PC-9 (cell line): ENCODE measurements around the gene LRRC1. TPM values are rescaled to one million over a fixed set of nuclear protein-coding genes. Genes with fewer than 3 reads are reported as not detected.

Source experiments
- BruUV-seq: library from RNA; stranded (reverse); fragments of 400-500 nt; replicated peaks from 2 replicates; lab custom pipeline; 2021; lab: Mats Ljungman, UMichigan
- CTCF ChIA-PET: fragments of 300-600 bp; sonication (Branson Sonifier 250); formaldehyde crosslinking; loops from one replicate; lab custom pipeline; 2022; ENCODE audit warnings: antibody characterized with exemption; lab: Charles Lee
- POLR2A ChIA-PET: fragments of 300-600 bp; sonication (Branson Sonifier 250); formaldehyde crosslinking; loops from one replicate; lab custom pipeline; 2022; ENCODE audit warnings: antibody characterized with exemption; ENCODE audit not compliant: unreplicated experiment; lab: Charles Lee
- DNase-seq, 2 experiments: peaks; one replicate each; pipeline versions ENCODE4 v3.0.0 to v3.0.0-alpha.2; 2015 to 2022; ENCODE audit warnings: mixed read lengths in 1 of 2
- H2AFZ ChIP-seq: fragments of 200-600 bp; sonication (generic); 2 replicates; pipeline ENCODE4 v1.8.1; 2017; ENCODE audit warnings: antibody characterized with exemption
- H3F3A ChIP-seq: fragments of 200-600 bp; sonication (generic); 2 replicates; pipeline ENCODE4 v1.8.1; 2017; ENCODE audit warnings: antibody characterized with exemption, mild to moderate bottlenecking, low read depth; ENCODE audit not compliant: insufficient read depth
- H3K27ac ChIP-seq: fragments of 200-600 bp; sonication (generic); 2 replicates; pipeline ENCODE4 v1.6.1; 2016; ENCODE audit warnings: mixed run types
- H3K27me3 ChIP-seq: fragments of 200-600 bp; sonication (generic); 2 replicates; pipeline ENCODE4 v1.6.1; 2016; ENCODE audit warnings: low read depth, mixed run types; ENCODE audit not compliant: insufficient read depth
- H3K36me3 ChIP-seq: fragments of 200-600 bp; sonication (generic); 2 replicates; pipeline ENCODE4 v1.6.1; 2016; ENCODE audit warnings: low read depth, mixed run types
- H3K4me1 ChIP-seq: fragments of 200-600 bp; sonication (generic); replicated peaks from 2 replicates; pipeline ENCODE4 v1.6.1; 2016; ENCODE audit warnings: mixed run types; ENCODE audit not compliant: insufficient read depth
- H3K4me2 ChIP-seq: fragments of 200-600 bp; sonication (generic); 2 replicates; pipeline ENCODE4 v1.6.1; 2017; ENCODE audit warnings: mixed run types
- H3K4me3 ChIP-seq: fragments of 200-600 bp; sonication (generic); 2 replicates; pipeline ENCODE4 v1.6.1; 2016; ENCODE audit warnings: mixed run types
- H3K79me2 ChIP-seq: fragments of 200-600 bp; sonication (generic); 2 replicates; pipeline ENCODE4 v1.6.1; 2017; ENCODE audit warnings: low read depth, mixed run types
- H3K9me2 ChIP-seq: fragments of 200-600 bp; sonication (generic); 2 replicates; pipeline ENCODE4 v1.8.1; 2017; ENCODE audit warnings: mild to moderate bottlenecking; ENCODE audit not compliant: insufficient read depth
- H3K9me3 ChIP-seq: fragments of 200-600 bp; sonication (generic); 2 replicates; pipeline ENCODE4 v1.8.1; 2016; ENCODE audit warnings: low read depth; ENCODE audit not compliant: insufficient read depth
- H4K20me1 ChIP-seq: fragments of 200-600 bp; sonication (generic); 2 replicates; pipeline ENCODE4 v1.8.1; 2017; ENCODE audit not compliant: insufficient read depth
- CTCF ChIP-seq: fragments of 200-600 bp; sonication (generic); conservative IDR thresholded peaks from 2 replicates; pipeline ENCODE4 v1.6.1; 2017; ENCODE audit warnings: mixed run types, antibody characterized with exemption, mild to moderate bottlenecking, moderate library complexity
- EZH2 ChIP-seq: fragments of 200-600 bp; sonication (generic); IDR thresholded peaks from 2 replicates; pipeline ENCODE4 v1.8.0; 2017; ENCODE audit warnings: antibody characterized with exemption, low read depth
- intact Hi-C: fragments of 100-400 bp; cut with micrococcal nuclease; formaldehyde crosslinking; loops from one replicate; pipeline ENCODE4 v1.10.0; 2022; ENCODE audit not compliant: unreplicated experiment
- total RNA-seq: library from RNA; stranded (reverse); gene quantifications from 2 replicates; pipeline ENCODE4 v1.2.3, GENCODE V29; 2021

LRRC1 gene
- total RNA-seq, 1 experiment from 2014 or later = 26.4 TPM

GRCh38 chr6:53906103-53906502, 111.3 kb downstream of the LRRC1 start:
- Histone ChIP-seq H3K36me3 (peaks cover 10% of the 10 kb centered on the region; the same call in 1 of the 2 replicates), H3K4me2 (no peak overlapping the region), H3K27ac (no peak overlapping the region), H4K20me1 (no peaks in the 10 kb centered on the region), H3K9me2 (no peaks in the 10 kb centered on the region), H3K27me3 (no peaks in the 10 kb centered on the region), H3F3A (no peaks in the 10 kb centered on the region), H3K79me2 (no peaks in the 10 kb centered on the region), H2AFZ (no peak overlapping the region), H3K4me1 (no peaks in the 10 kb centered on the region), H3K9me3 (no peaks in the 10 kb centered on the region), H3K4me3 (no peak overlapping the region)
- ChIA-PET POLR2A (no interaction called here), CTCF (interaction anchor here (0.7 kb wide), 1 partner anchor 118 kb away, joined by 3 read pairs; no protein-coding TSS in a partner anchor)
- DNase-seq = no peak
- intact Hi-C loops = no loop called here
- TF ChIP-seq EZH2 (no peak), CTCF (no peak)
- BruUV-seq = no TSS peak

GRCh38 chr6:53906842-53907241, 112.0 kb downstream of the LRRC1 start:
- Histone ChIP-seq H3F3A (no peaks in the 10 kb centered on the region), H4K20me1 (no peaks in the 10 kb centered on the region), H3K27ac (no peak overlapping the region), H3K9me2 (no peaks in the 10 kb centered on the region), H2AFZ (no peak overlapping the region), H3K4me1 (no peaks in the 10 kb centered on the region), H3K4me2 (no peak overlapping the region), H3K4me3 (no peak overlapping the region), H3K79me2 (no peaks in the 10 kb centered on the region), H3K9me3 (no peaks in the 10 kb centered on the region), H3K36me3 (peaks cover 10% of the 10 kb centered on the region; the same call in 1 of the 2 replicates), H3K27me3 (no peaks in the 10 kb centered on the region)
- TF ChIP-seq CTCF (no peak), EZH2 (no peak)
- no peak for DNase-seq
- BruUV-seq = no TSS peak
- ChIA-PET POLR2A (no interaction called here), CTCF (no interaction called here)
- intact Hi-C loops = no loop called here

GRCh38 chr6:53910834-53911233, 116.0 kb downstream of the LRRC1 start:
- Histone ChIP-seq H3K9me2 (no peaks in the 10 kb centered on the region), H3K27ac (no peak overlapping the region), H3K36me3 (peaks cover 7% of the 10 kb centered on the region; the same call in 1 of the 2 replicates), H3F3A (no peaks in the 10 kb centered on the region), H3K79me2 (no peaks in the 10 kb centered on the region), H2AFZ (no peak overlapping the region), H4K20me1 (no peaks in the 10 kb centered on the region), H3K9me3 (no peaks in the 10 kb centered on the region), H3K4me3 (no peak overlapping the region), H3K4me2 (no peak overlapping the region), H3K4me1 (no peaks in the 10 kb centered on the region), H3K27me3 (no peaks in the 10 kb centered on the region)
- DNase-seq = no peak
- CTCF ChIA-PET = no interaction called here
- POLR2A ChIA-PET = no interaction called here
- TF ChIP-seq CTCF (no peak), EZH2 (no peak)
- intact Hi-C loops = no loop called here
- BruUV-seq = no TSS peak
